Sigmoid colon (tissue), 4 donors: ENCODE data around the gene ARHGAP22.

Source experiments
- POLR2A ChIP-seq, 2 donors: fragments of 450-650 bp; IDR thresholded peaks; one replicate each; pipeline ENCODE4 v1.6.1; 2016; ENCODE audit warnings: antibody characterized with exemption in 2 of 2, mild to moderate bottlenecking in 2 of 2, moderate library complexity in 2 of 2
- POLR2AphosphoS5 ChIP-seq, 4 donors: sonication (generic); formaldehyde crosslinking; IDR thresholded peaks; one replicate each; pipeline ENCODE4 v1.6.1; 2017; ENCODE audit warnings: antibody characterized with exemption in 4 of 4

GRCh38 chr10:48649349-48649944 lies 44.6 kb upstream of the ARHGAP22 start:
- TF ChIP-seq POLR2AphosphoS5 (IDR thresholded peaks at IDR 0.05) (no peak), POLR2A (IDR thresholded peaks at IDR 0.05) (no peak)
